Lung (tissue), 12 donors: ENCODE data around the gene SLC16A3. TPM values are rescaled to one million over a fixed set of nuclear protein-coding genes. Genes with fewer than 3 reads are reported as not detected.

Experiments
- ATAC-seq: fragments of 200-7000 bp; cut with Tn5 transposase; one replicate; pipeline ENCODE4 v1.9.1; 2020; ENCODE audit warnings: moderate number of reproducible peaks; ENCODE audit not compliant: insufficient read depth, low FRiP score
- DNase-seq, 3 donors: peaks; one replicate each; pipeline ENCODE4 v3.0.0-alpha.2; 2013 to 2017
- H3K27ac ChIP-seq, 2 donors: one replicate each; pipeline ENCODE4 v1.5.1; 2013; ENCODE audit warnings: mild to moderate bottlenecking in 2 of 2, moderate library complexity in 2 of 2, control low read depth in 1 of 2, inconsistent platforms in 1 of 2, low read depth in 1 of 2, low read length in 1 of 2
- H3K27me3 ChIP-seq, 3 donors: one replicate each; pipeline ENCODE4 v1.5.1; 2013; ENCODE audit warnings: low read length in 2 of 3; ENCODE audit not compliant: control insufficient read depth in 3 of 3, insufficient read depth in 3 of 3
- H3K36me3 ChIP-seq, 4 donors: one replicate each; pipeline ENCODE4 v1.5.1; 2013; ENCODE audit warnings: low read length in 4 of 4, mild to moderate bottlenecking in 1 of 4, moderate library complexity in 1 of 4; ENCODE audit not compliant: control insufficient read depth in 4 of 4, insufficient read depth in 4 of 4
- H3K4me1 ChIP-seq, 5 donors: one replicate each; pipeline ENCODE4 v1.5.1; 2013; ENCODE audit warnings: low read length in 5 of 5, mild to moderate bottlenecking in 2 of 5, moderate library complexity in 1 of 5; ENCODE audit not compliant: control insufficient read depth in 5 of 5, insufficient read depth in 5 of 5
- H3K4me3 ChIP-seq: one replicate; pipeline ENCODE4 v1.5.1; 2013; ENCODE audit warnings: mild to moderate bottlenecking, control low read depth, moderate library complexity
- H3K9ac ChIP-seq, 2 donors: one replicate each; pipeline ENCODE4 v1.5.1; 2013; ENCODE audit warnings: low read length in 2 of 2, control low read depth in 1 of 2; ENCODE audit not compliant: insufficient read depth in 1 of 2
- H3K9me3 ChIP-seq, 4 donors: one replicate each; pipeline ENCODE4 v1.5.1; 2013; ENCODE audit warnings: low read length in 3 of 4, mild to moderate bottlenecking in 1 of 4, moderate library complexity in 1 of 4; ENCODE audit not compliant: control insufficient read depth in 4 of 4, insufficient read depth in 3 of 4
- CTCF ChIP-seq: IDR thresholded peaks from 2 replicates; pipeline ENCODE4 v1.5.1; 2012; ENCODE audit warnings: mild to moderate bottlenecking; ENCODE audit errors: control extremely low read depth, extremely low read depth
- whole genome bisulfite sequencing, 2 donors: extraction: QIAGEN DNeasy Blood & Tissue Kit; methylation state at CpG; one replicate each; pipeline ENCODE4 v1.1.7; 2013; 5-methylcytosine and 5-hydroxymethylcytosine counted together
- polyA plus RNA-seq, 2 donors: library from polyadenylated mRNA; stranded (reverse); fragments of 200-250 nt; gene quantifications; one replicate each; pipeline ENCODE4 v1.2.1, GENCODE V29; 2013
- total RNA-seq, 2 donors: library from RNA; depleted of rRNA in 1 of 2; stranded (reverse); fragments of >200 nt in 1 of 2; gene quantifications; one replicate each; pipeline ENCODE4 v1.2.1, GENCODE V29; 2014 to 2021
- donor health status: control.
- donor health status: control.
- donor health status: Bipolar disorder and iron deficiency.
- donor health status: healthy.
- donor health status: DM: yes; HTN: yes; CAD: no.

The SLC16A3 gene
- total and polyA plus RNA-seq, 4 donors = 31.0 to 309 (median 93.4) TPM

- Histone ChIP-seq H3K4me3 (no peak overlapping the region), H3K9me3 (no peaks in the 10 kb centered on the region), H3K36me3 (no peaks in the 10 kb centered on the region), H3K27ac (peak overlapping the region in 1 of 2 donors; percentile 91), H3K27me3 (no peaks in the 10 kb centered on the region), H3K4me1 (peaks cover 0 to 24% (median 4%) of the 10 kb centered on the region in 5 donors), H3K9ac (no peak overlapping the region)
- no peak for TF ChIP-seq CTCF
- ATAC-seq (no peak), DNase-seq (no peak)
- 64 to 68% methylated on average over 25 of the region's 25 CpGs for WGBS, 2 donors
These were observed 13.5 kb upstream of the SLC16A3 start for GRCh38 chr17:82215095-82215971.

GRCh38 chr17:82215972-82216300 is 12.9 kb upstream of the SLC16A3 start:
- no peaks in the 10 kb centered on the region for H3K27me3 ChIP-seq
- no peak overlapping the region for H3K9ac ChIP-seq
- DNase-seq (no peak), ATAC-seq (no peak)
- WGBS, 2 donors = 93 to 94% methylated on average over 12 of the region's 12 CpGs
- no peaks in the 10 kb centered on the region for H3K36me3 ChIP-seq
- H3K27ac ChIP-seq = peak overlapping the region in 1 of 2 donors; percentile 91
- H3K4me3 ChIP-seq = no peak overlapping the region
- H3K4me1 ChIP-seq = peaks cover 0 to 24% (median 4%) of the 10 kb centered on the region in 5 donors
- no peak for TF ChIP-seq CTCF
- H3K9me3 ChIP-seq = no peaks in the 10 kb centered on the region

GRCh38 chr17:82216301-82217119 is 12.3 kb upstream of the SLC16A3 start:
- WGBS, 2 donors = 23 to 36% methylated on average over 17 of the region's 17 CpGs
- no peaks in the 10 kb centered on the region for H3K9me3 ChIP-seq
- TF ChIP-seq CTCF = no peak
- peak overlapping the region; percentile 46 to 91 for H3K27ac ChIP-seq
- no peaks in the 10 kb centered on the region for H3K36me3 ChIP-seq
- no peak overlapping the region for H3K9ac ChIP-seq
- peaks cover 0 to 24% (median 4%) of the 10 kb centered on the region in 5 donors for H3K4me1 ChIP-seq
- DNase-seq = peak in 1 of 3 donors; percentile 18
- no peak overlapping the region for H3K4me3 ChIP-seq
- peak; percentile 64 for ATAC-seq
- no peaks in the 10 kb centered on the region for H3K27me3 ChIP-seq
